Activated effector memory CD4-positive, alpha-beta T cell treated with anti-CD3 and anti-CD28 coated beads, Interleukin-2, amount 50 U/mL, for 16 hours (primary cell): ENCODE results near the gene NEB.

Experiments used
- DNase-seq: peaks from one replicate; pipeline ENCODE4 v3.0.0-alpha.2; 2020

The NEB gene

DNA sequence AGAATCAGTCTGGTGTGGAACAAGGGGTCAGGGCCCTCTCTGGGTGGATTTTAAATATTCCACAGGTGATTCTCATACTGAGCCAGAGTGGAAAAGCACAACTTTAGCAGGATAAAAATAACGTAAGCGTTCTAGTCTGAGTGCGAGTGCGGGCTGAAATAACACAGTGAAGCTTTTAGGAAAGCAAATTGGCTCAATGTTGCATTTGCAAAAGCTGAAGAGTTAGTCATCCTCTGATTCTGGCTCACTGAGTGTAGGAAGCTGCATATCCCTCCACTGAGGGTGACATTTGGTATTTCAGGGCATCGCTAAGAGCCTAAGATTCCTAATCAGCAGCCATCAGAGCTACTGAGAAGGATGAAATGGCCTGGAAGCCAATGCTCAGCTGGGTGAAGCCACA lies 189.8 kb downstream of the NEB start:
- DNase-seq, result no peak

DNA sequence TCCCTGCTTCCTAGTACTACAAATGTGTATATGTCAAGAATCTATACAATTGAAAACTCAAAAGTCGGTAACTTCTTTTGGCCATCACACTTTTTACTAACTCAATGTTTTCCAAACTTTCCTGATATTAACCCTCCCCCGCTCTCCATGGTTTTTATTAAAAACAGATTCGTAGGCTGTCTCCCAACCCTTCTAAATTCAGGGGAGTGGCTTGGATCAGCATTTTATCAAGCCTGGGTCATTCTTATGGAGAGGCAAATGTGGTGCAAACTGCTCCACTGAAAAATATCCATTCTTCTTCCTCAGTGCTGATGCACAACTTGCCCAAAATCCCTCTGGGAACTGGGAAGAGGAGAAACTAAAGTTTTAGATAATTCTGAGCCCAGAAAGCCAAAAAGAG lies 190.4 kb downstream of the NEB start:
- no peak for DNase-seq

DNA sequence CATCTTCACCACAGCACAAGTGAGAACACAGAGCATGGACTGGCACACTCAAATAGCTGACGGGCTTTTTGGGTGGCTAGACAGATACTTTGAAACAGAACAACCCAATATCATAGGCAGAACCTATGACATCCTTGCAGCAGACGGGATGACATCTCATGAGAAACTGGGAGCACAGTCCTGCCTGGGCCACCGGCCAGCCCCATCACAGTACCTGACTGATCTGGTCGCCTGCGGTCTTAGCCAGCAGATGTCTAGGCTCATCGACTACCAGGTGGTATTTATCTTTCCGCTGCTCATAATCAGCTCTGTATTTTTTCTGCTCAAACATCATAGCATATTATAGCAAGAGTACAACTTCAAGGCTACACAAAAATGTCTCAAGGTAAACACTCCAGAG lies 200.3 kb downstream of the NEB start:
- DNase-seq, result no peak

- no peak for DNase-seq
These were observed 201.1 kb downstream of the NEB start for GRCh38 chr2:151533127-151533526.

DNA sequence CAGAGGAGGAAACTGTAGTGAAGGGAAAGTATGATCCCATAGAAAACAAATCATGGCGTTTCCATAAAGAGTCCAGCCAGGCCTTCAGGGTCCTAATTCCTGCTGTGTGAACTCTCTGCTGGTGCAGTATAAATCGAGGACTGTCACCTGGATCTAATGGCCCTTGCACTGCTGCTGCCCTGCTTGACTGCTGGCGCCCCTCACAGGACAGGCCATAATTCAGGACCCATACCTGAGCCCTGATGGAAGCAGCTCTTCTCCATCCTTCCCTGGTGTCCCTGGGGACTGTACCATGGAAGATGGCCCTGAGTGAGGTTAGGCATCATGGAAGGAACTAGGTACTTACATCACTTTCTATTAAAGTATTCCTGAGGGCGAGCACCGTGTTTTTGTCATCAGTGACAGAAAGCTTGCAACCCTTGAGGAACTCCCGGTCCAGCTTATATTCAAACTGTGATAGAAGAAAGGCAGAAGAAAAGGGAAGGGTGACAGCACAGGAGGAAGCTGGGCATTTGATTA lies 207.6 kb downstream of the NEB start:
- no peak for DNase-seq

- DNase-seq, result no peak
These were observed 208.4 kb downstream of the NEB start for GRCh38 chr2:151525821-151526373.

DNA sequence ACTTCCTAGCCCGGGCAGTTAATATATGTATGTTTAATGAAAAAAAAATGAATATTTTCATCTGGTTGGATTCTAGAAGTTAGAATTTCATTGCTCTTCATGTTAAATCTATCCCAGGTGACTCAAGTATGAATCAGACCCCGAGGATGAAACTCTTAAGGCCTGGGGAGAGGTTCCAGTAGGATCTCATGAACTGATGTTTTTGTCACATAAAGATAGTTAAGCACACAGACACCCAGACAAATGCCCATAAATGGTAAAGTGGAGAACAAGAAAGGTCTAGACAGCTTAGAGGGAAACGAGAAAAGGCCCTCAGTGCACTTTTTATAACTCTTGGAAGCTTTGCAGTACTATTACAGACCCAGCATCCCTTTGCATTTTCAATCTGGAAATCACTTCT lies 210.4 kb downstream of the NEB start:
- no peak for DNase-seq

- DNase-seq, result no peak
These were observed 211.7 kb downstream of the NEB start for GRCh38 chr2:151522556-151522955.

DNA sequence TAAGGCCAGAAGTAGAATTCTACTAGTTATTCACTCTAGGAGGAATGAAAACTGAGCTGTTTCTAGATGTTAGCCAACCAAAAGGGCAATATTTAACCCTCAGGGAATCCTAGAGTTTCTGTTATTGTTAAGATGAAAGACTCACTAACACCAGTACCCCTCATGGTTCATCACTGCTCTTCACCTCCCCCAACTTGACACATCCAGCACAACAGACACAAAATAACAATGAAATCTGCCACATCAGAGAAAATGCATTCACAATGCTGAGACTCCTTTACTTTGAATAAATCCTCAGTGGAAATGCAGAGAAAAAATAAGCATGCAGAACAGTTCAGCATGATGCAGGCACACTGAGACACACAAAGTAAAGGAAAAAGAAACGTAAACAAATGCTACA lies 213.3 kb downstream of the NEB start:
- DNase-seq, result no peak

- no peak for DNase-seq
These were observed 215.5 kb downstream of the NEB start for GRCh38 chr2:151518802-151519201.

DNA sequence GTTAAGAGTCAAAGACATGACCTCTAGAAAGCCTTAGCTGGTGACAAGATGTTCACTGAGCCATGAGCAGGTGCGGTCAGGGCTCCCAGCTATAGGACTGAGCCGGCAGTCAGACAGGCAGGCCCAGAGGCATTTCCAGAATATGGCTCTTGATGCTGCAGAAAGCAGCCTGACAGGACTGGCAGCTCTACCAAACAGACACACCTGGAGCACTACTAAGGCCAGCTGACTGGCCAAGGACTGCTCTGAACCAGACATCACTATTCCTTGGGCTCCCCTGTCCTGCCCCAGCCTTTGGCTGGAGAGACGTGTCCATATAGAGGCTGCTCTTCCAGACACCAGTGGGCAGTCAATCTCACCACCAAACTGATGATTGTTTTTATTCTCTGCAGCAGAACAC lies 225.8 kb downstream of the NEB start:
- DNase-seq, result no peak

DNA sequence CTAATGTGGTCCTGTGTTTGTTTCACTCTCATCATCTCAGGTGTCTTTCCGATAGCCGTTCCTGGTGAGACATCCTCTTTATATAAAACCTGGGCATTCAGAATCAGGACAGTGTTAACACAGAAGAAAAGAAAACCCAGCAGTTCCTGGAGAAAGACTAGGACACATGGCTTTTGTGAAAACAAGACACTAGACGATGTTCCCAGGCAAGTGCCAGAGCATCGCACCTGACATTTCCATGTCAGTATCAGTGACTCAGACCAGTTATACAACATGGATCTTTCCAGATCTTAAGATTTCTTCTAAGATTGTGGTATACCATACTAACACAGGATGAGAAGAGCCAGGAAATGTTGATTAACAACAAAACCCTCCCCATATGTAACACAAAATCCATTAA lies 228.1 kb downstream of the NEB start:
- DNase-seq, result no peak

GRCh38 chr2:151498178-151498577 lies 236.1 kb downstream of the NEB start:
- no peak for DNase-seq

- DNase-seq, result no peak
These were observed 242.8 kb downstream of the NEB start for GRCh38 chr2:151491496-151491895.

- no peak for DNase-seq
These were observed 244.0 kb downstream of the NEB start for GRCh38 chr2:151490276-151490675.

DNA sequence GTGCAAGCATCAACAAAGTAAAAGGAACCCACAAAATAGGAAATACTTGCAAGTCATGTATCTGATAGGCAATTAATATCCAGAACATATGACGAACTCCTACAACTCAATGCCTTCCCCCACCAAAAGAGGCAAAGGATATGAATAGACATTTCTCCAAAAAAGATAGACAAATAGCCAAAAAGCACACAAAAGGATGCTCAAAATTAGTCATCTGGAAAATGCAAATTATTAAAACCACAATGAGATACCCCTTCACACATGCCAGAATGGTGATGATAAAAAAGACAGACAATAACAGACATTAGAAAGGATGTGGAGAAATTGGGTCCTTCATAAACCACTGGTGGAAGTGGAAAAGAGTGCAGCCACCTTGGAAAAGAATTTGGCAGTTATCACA lies 248.2 kb downstream of the NEB start:
- DNase-seq, result no peak

- DNase-seq, result no peak
These were observed 250.2 kb downstream of the NEB start for GRCh38 chr2:151484100-151484499.

GRCh38 chr2:151483546-151483945 lies 250.7 kb downstream of the NEB start:
- no peak for DNase-seq

DNA sequence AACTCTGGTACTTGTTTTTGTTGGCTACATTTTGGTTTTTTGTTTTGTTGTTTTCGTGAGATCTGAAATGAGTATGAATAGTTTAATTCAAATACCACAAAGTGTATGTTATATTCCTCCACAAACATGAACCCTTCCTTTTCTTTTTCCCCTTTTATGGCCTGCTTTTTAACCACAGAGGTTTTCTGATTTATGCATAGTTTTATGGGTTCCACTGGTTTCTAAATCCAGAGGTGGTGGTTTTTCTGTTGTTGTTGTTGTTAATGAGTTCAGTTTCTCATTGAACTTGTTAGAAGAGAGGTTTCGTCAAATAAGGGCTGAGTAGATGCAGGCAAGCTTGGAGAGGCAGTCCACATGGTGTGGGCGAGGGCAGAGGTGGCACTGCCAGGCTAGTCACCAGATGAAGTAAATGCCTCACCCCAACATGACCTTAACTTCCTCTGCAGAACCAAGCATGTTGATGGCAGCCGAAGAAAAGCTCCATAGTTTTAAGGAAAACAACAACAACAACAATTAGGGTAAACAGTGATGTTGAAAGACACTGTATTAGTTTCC lies 252.0 kb downstream of the NEB start:
- DNase-seq, result no peak

DNA sequence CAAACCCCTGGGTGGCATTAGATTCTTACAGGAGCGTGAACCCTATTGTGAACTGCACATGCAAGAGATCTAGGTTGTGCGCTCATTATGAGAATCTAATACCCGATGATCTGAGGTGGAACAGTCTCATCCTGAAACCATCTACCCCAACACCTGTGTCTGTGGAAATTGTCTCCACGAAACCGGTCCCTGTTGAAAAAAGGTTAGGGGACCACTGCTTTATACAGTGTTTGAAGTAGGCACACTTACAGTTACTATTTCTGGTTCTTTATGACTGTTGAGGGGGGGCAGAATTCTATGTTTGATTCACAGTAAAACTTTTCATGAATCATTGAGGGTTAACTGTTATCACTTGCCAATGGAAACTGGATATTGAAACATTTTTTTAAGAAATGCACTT lies 252.5 kb downstream of the NEB start:
- no peak for DNase-seq

DNA sequence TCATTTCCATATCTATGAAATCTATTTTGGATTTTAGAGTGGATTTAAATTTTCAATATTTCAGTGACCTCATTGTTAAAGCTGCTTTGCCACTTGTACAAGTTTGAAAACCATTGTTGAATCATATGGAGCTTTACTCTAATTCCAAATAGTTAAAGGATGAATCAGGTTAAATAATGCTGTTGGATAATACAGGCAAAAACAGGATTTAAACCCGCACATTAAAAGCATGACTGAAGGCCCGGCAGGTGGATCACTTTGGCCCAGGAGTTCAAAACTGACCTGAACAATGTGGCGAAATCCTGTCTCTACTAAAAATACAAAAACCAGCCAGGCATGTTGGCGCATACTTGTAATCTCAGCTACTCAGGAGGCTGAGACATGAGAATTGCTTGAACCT lies 256.3 kb downstream of the NEB start:
- no peak for DNase-seq

- DNase-seq, result no peak
These were observed 258.0 kb downstream of the NEB start for GRCh38 chr2:151476287-151476686.

DNA sequence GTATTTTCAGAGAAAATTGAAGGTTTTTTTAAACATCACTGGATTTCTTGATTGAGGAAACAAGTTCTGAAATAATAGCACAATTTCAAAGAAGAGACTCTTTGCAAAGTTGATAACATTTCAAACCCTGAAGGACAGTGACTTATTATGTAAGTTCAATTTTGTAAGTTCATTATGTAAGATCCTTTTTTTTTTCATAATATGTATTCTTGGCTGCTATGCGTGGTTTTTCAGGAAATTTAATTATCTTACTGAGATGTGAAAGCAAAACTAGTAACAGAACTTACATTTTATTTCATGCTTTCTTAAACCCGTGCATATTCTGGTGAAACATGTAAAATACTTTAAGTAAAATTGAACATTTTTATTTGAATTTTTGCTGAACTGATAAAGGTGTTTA lies 259.2 kb downstream of the NEB start:
- DNase-seq, result no peak

GRCh38 chr2:151472966-151473365 lies 261.3 kb downstream of the NEB start:
- DNase-seq, result no peak

DNA sequence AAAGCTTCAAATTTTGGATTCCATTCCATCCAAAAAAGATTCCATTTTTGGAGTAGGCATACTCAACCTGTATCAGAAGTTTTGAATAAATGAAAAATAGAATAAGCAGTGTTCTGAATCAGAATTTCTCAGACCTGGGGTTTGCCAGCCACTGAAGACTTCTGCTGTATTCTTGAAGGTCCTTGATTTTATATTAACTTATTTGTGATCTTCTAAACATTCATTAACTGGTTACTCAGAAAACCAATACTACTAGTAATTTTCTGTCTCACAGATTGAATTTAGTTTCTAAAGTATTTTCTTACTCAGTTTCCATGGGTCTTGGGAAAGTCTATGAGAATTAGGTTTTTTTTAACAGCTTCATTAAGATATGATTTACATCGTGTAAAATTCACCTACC lies 263.7 kb downstream of the NEB start:
- DNase-seq, result no peak
